Loucy (cell line): ENCODE measurements around the gene MCF2L2.

ENCODE experiments used
- CTCF ChIP-seq: fragments of 200-600 bp; sonication (generic); conservative IDR thresholded peaks from 2 replicates; pipeline ENCODE4 v1.5.1; 2014; ENCODE audit warnings: mild to moderate bottlenecking, antibody characterized with exemption, low read length
- EZH2phosphoT487 ChIP-seq: fragments of 200-600 bp; IDR thresholded peaks from 2 replicates; pipeline ENCODE4 v1.6.1; 2018; ENCODE audit warnings: antibody characterized with exemption, mild to moderate bottlenecking, moderate library complexity, borderline replicate concordance

- no peak for TF ChIP-seq CTCF
- TF ChIP-seq EZH2phosphoT487 = no peak
These were observed 55.5 kb downstream of the MCF2L2 start for GRCh38 chr3:183372911-183373310.
